Right lobe of liver (tissue), 6 donors: Measurements from ENCODE around the gene SYNE1. TPM values are rescaled to one million over a fixed set of nuclear protein-coding genes. Genes with fewer than 3 reads are reported as not detected.

Source experiments
- ATAC-seq, 4 donors: fragments of 200-7000 bp; cut with Tn5 transposase; one replicate each; pipeline ENCODE4 v1.9.1; 2020; ENCODE audit warnings: mild to moderate bottlenecking in 4 of 4, moderate library complexity in 4 of 4
- DNase-seq, 3 donors: peaks; one replicate each; pipeline ENCODE4 v3.0.0-alpha.2; 2020
- H3K27ac ChIP-seq, 3 donors: fragments of 200-600 bp; one replicate each; pipeline ENCODE4 v1.8.0; 2022
- H3K27me3 ChIP-seq, 2 donors: fragments of 200-600 bp; one replicate each; pipeline ENCODE4 v1.8.0; 2022
- H3K36me3 ChIP-seq, 4 donors: fragments of 200-600 bp; sonication (generic) in 1 of 4; one replicate each; pipeline versions ENCODE4 v1.5.1 to v1.8.0; 2017 to 2022; ENCODE audit warnings: control low read depth in 1 of 4
- H3K4me1 ChIP-seq, 4 donors: fragments of 200-600 bp; sonication (generic) in 1 of 4; one replicate each; pipeline versions ENCODE4 v1.5.1 to v1.8.0; 2017 to 2022; ENCODE audit warnings: control low read depth in 1 of 4
- H3K4me3 ChIP-seq, 3 donors: fragments of 200-600 bp; one replicate each; pipeline ENCODE4 v1.8.0; 2022
- H3K9me3 ChIP-seq, 4 donors: fragments of 200-600 bp; sonication (generic) in 1 of 4; one replicate each; pipeline versions ENCODE4 v1.5.1 to v1.8.0; 2017 to 2022; ENCODE audit warnings: control low read depth in 1 of 4
- CTCF ChIP-seq, 4 donors: fragments of 200-600 bp in 3 of 4; fragments of 450-650 bp in 1 of 4; IDR thresholded peaks; one replicate each; pipeline versions ENCODE4 v1.5.1 to v1.8.0; 2016 to 2022; ENCODE audit warnings: antibody characterized with exemption in 4 of 4, mild to moderate bottlenecking in 2 of 4
- POLR2A ChIP-seq: fragments of 450-650 bp; IDR thresholded peaks from one replicate; pipeline ENCODE4 v1.6.1; 2017; ENCODE audit warnings: antibody characterized with exemption, mild to moderate bottlenecking
- WGBS: methylation state at CpG from one replicate; pipeline ENCODE4 v1.1.6; 2018; ENCODE audit warnings: low coverage, low lambda C conversion rate; ENCODE audit not compliant: insufficient coverage; ENCODE audit errors: missing lambda C conversion rate; 5-methylcytosine and 5-hydroxymethylcytosine counted together
- intact Hi-C, 2 donors: fragments of 100-400 bp; cut with DNase I; formaldehyde crosslinking; loops; one replicate each; pipeline versions ENCODE4 v1.11.2 to v1.14.1; 2022
- total RNA-seq, 6 experiments: library from RNA; depleted of rRNA in 2 of 6; stranded (reverse); fragments of >200 nt in 2 of 6; fragmentation: NEBNext Ultra II Directional in 3 of 6; extraction: Animal tissue kit (Norgen Biotek cat#: 25700) in 3 of 6; gene quantifications; one replicate each; pipeline versions ENCODE4 v1.1.0 to v1.2.4, GENCODE V29; 2016 to 2023
- donor health status: DM: no; HTN: yes; CAD: no.
- donor health status: DM: no; HTN: no; CAD: no.
- donor health status: DM: no; HTN: no; CAD: no.
- donor health status: DM: no; HTN: yes; CAD: no.
- donor health status: DM: no; HTN: yes; CAD: no.

SYNE1 gene
- total RNA-seq, 6 experiments from 2014 or later, result 22.8 to 43.2 (median 25.0) TPM

GRCh38 chr6:152167641-152168603, 469.2 kb downstream of the SYNE1 start:
- intact Hi-C loops, result no loop called here
- Histone ChIP-seq H3K4me1 (no peaks in the 10 kb centered on the region), H3K27me3 (no peaks in the 10 kb centered on the region), H3K36me3 (peaks cover 0 to 8% (median 3%) of the 10 kb centered on the region in 4 donors), H3K4me3 (no peak overlapping the region), H3K27ac (no peak overlapping the region), H3K9me3 (no peaks in the 10 kb centered on the region)
- peak in 1 of 4 donors; percentile 19 for ATAC-seq
- DNase-seq, result no peak
- 77% methylated on average over 12 of the region's 13 CpGs for WGBS
- TF ChIP-seq POLR2A (no peak), CTCF (IDR thresholded peaks at IDR 0.05) (no peak)

- peaks cover 0 to 8% (median 3%) of the 10 kb centered on the region in 4 donors for H3K36me3 ChIP-seq
- no peak overlapping the region for H3K4me3 ChIP-seq
- H3K27ac ChIP-seq, result no peak overlapping the region
- 86% methylated on average over 5 of the region's 5 CpGs for WGBS
- DNase-seq, result no peak
- no peaks in the 10 kb centered on the region for H3K27me3 ChIP-seq
- no peaks in the 10 kb centered on the region for H3K4me1 ChIP-seq
- H3K9me3 ChIP-seq, result no peaks in the 10 kb centered on the region
- no peak for ATAC-seq
- intact Hi-C loops, result no loop called here
- TF ChIP-seq CTCF (IDR thresholded peaks at IDR 0.05) (no peak), POLR2A (no peak)
These were observed 470.3 kb downstream of the SYNE1 start for GRCh38 chr6:152166897-152167296.

- intact Hi-C loops, result no loop called here
- H3K4me3 ChIP-seq, result no peak overlapping the region
- H3K4me1 ChIP-seq, result no peaks in the 10 kb centered on the region
- H3K27ac ChIP-seq, result no peak overlapping the region
- no peak for DNase-seq
- ATAC-seq, result no peak
- 67% methylated on average over 4 of the region's 4 CpGs for WGBS
- TF ChIP-seq CTCF (IDR thresholded peaks at IDR 0.05) (no peak), POLR2A (no peak)
- H3K36me3 ChIP-seq, result peaks cover 0 to 8% (median 3%) of the 10 kb centered on the region in 4 donors
- no peaks in the 10 kb centered on the region for H3K9me3 ChIP-seq
- no peaks in the 10 kb centered on the region for H3K27me3 ChIP-seq
These were observed 470.7 kb downstream of the SYNE1 start for GRCh38 chr6:152166497-152166896.

GRCh38 chr6:152164957-152165356, 472.2 kb downstream of the SYNE1 start:
- WGBS, result 88% methylated on average over 1 of the region's 5 CpGs
- intact Hi-C loops, result no loop called here
- Histone ChIP-seq H3K27ac (no peak overlapping the region), H3K4me3 (no peak overlapping the region), H3K36me3 (peaks cover 0 to 8% (median 3%) of the 10 kb centered on the region in 4 donors), H3K27me3 (no peaks in the 10 kb centered on the region), H3K4me1 (no peaks in the 10 kb centered on the region), H3K9me3 (no peaks in the 10 kb centered on the region)
- no peak for ATAC-seq
- no peak for DNase-seq
- TF ChIP-seq POLR2A, result no peak
- TF ChIP-seq CTCF (IDR thresholded peaks at IDR 0.05), result no peak
